NCI-H187 (cell line): ENCODE data around the gene MANEAL.

ENCODE experiments used
- DNase-seq, 2 experiments: peaks; one replicate each; lab custom pipeline; 2025; lab: John Stamatoyannopoulos, UW

The MANEAL gene

GRCh38 chr1:37782491-37782890 lies 11.2 kb upstream of the MANEAL start:
- no peak for DNase-seq

GRCh38 chr1:37792943-37793686 lies 532 bp upstream of the MANEAL start:
- DNase-seq: no peak

GRCh38 chr1:37794372-37795339 lies 1.0 kb downstream of the MANEAL start:
- no peak for DNase-seq

GRCh38 chr1:37795340-37796125 lies 1.9 kb downstream of the MANEAL start:
- DNase-seq: no peak

DNA sequence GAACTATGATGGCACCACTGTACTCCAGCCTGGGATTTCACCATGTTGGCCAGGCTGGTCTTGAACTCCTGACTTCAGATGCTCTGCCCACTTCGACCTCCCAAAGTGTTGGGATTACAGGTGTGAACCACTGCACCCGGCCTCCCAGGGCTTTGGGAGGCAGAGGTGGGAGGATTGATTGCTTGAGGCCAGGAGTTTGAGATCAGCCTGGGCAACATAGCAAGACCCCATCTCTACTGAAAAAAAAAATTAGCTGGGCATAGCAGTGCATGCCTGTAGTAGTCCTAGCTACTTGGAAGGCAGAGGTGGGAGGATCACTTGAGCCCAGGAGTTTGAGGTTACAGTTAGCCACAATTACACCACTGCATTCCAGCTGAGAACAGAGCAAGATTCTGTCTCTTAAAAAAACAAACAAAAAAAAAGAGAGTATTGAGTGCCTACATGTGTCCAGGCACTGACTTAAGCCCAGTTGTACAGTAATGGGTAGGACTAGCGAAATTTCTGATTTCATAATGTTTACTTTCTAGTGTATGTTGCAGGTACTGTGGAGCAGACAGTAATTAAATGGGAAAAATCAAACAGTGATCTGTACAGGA lies 4.2 kb downstream of the MANEAL start:
- no peak for DNase-seq

- DNase-seq: no peak
Observed at GRCh38 chr1:37802439-37802838, 8.8 kb downstream of the MANEAL start.

GRCh38 chr1:37807220-37807554 lies 13.5 kb downstream of the MANEAL start:
- DNase-seq: no peak

- peak; percentile 60 to 91 for DNase-seq
Observed at GRCh38 chr1:37807555-37808368, 14.1 kb downstream of the MANEAL start, which contains the start of the genes C1orf122 and YRDC. C1orf122 (plus strand) TSS chr1:37807790; CDS start chr1:37808405, 615 bp downstream. YRDC (minus strand) TSS chr1:37808208; CDS start chr1:37808180, 28 bp downstream.

DNA sequence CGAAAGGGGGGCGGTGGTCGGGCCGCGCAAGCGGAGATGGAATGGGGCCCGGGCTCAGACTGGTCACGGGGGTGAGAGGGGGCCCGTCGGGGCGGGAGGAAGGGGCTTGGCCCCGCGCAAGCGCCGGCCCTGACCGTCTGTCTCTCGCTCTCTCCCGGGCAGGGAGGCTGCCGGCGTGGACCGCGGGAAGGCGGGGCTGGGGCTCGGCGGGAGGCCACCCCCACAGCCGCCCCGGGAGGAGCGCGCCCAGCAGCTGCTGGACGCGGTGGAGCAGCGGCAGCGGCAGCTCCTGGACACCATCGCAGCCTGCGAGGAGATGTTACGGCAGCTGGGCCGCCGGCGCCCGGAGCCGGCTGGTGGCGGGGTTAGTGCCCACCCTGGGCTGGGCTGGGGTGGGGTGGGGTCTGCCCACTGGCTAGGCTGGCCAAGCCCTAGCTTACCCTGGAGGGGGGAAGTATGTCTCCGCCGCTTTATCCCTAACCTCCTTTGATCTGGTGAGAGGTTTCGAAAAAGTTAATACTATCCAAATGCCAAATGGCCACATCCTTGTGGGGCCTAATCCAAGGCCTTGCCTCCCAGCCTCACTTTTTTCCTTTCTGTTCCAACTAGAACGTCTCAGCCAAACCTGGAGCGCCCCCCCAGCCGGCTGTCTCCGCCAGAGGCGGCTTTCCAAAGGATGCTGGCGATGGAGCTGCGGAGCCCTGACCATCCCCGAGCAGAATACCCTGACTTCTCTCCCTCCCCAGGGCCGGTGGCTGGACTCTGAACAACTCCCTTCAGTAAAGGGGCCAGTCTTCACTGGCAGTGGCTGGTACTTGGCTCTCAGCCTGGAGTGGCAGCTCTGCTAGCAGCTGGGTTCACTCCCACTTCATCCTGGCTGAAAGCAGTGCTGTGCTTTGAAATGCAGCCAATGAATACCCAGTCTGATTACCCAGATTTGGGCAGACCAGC lies 15.0 kb downstream of the MANEAL start:
- DNase-seq: peak; percentile 41 to 47

DNA sequence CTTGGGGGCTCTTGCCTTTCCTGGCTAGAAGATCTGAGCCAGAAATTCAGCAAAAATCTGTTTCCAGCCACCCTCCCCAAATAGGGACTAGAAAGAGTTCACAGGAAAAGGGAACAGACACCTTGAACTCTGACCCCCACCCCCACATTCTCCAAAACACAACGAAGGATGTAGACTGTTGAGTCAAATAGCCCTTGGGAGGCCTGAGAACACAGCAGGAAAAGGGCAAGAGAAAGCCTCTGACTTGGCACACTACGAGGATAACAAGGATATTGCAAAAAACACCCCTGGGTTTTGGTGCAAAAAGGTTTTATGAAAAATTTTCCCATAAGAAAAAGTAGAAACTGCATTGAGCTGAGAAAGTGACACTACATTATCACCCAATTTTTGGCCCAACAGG lies 16.3 kb downstream of the MANEAL start:
- DNase-seq: no peak

DNA sequence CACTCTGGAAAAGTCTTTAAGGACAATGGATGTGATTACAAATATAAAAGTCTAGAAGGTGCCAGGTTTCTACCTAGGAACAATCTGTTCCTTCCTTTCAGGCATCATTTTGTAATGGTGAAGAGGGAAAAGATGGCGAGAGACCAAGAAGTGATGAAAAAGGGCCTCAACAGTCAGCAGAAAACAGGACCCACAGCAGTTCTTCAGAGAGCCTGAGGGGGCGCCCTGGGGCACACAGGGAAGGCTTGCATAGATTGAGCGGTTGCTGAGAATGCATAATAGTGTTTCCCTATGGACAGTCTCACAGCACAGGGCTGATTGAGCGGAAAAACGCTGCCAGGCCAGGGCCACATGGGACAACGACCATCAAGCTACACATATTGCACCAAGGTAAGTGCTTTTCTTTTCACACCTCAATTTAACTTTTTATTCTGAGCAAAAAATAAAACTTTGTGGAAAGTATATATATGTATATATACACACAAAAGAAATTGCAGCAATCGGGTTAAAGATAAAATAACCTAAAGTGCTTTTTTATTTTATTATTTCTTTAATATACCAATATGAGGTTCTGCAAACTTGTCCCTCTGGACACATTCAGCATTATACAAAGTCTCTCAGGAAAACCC lies 17.5 kb downstream of the MANEAL start:
- DNase-seq: peak; percentile 7 to 13

DNA sequence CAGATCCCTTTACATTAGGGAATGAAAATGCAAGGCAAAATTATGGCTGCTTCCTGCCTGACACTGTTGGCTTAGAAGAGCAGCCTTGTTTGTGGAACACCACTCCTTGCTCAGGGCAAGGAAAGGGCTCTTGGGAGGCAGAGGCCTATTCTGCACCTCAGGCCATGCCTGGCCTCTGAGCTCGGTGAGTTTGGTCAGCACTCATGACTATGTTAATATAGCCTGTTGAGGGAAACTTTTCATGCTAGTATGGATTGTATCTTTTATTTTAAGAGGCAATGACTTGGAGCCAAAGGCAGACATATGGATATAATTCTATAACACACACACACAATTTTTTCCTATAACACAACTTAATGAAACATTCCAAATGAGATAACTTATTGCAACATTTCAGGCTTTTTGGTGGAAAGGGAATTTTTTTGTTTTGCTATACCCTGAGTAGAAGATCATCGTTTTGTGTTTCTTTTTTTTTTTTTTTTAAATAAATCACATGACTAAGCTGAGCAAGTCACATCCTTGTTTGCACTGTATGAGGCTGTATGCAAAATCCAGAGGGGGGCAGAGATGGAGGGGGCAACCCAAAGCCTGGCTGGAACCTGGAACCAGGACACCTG lies 20.0 kb downstream of the MANEAL start:
- no peak for DNase-seq

- no peak for DNase-seq
Observed at GRCh38 chr1:37814252-37814651, 20.6 kb downstream of the MANEAL start.

GRCh38 chr1:37817481-37817880 lies 23.8 kb downstream of the MANEAL start:
- DNase-seq: no peak

DNA sequence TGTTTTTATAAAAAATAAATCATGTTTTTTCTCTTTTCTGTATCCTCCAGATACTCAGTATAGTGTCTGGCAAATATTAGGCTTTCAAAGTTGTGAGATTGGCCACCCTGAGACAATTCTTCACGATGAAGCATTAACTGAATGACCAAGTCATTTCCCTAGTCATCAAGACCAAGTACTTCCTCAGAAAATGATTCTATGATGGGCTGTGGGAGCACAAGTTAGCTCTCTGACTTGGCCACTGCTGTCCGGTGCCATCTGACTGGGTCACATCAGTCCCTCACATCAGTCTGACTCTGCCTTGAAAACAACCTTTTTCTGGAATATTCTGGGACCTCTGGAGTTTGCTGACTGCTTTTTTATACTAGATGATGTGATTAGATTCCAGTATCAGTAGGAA lies 27.8 kb downstream of the MANEAL start:
- DNase-seq: no peak

- no peak for DNase-seq
Observed at GRCh38 chr1:37822906-37823815, 29.5 kb downstream of the MANEAL start.

DNA sequence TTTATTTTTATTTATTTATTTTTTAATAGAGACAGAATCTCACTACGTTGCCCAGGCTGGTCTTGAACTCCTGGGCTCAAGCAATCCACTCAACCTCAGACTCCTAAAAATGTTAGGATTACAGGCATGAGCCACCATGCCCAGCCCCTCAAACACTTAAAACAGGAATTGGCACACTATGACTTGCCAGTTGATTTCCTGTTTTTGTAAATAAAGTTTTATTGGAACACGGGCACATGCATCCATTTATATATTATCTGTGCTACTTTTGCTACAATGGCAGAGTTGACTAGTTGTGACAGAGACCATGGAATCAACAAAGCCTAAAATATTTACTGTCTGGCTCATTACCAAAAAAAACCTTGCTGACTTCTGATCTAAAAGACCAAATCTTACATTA lies 30.4 kb downstream of the MANEAL start:
- DNase-seq: no peak

DNA sequence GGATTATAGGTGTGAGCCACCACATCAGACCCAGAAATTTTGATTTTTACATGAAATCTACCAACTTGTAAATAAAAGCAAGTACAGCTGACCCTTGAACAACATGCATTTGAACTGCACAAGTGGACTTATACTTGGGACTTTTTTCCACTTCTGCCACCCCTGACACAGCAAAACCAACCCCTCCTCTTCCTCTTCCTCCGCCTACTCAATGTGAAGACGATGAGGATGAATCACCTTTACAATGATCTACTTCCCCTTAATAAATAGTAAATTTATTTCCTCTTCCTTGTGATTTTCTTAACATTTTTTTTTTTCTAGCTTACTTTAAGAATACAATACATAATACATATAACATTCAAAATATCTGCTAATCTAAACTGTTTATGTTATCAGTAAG lies 31.9 kb downstream of the MANEAL start:
- no peak for DNase-seq
